HepG2 (cell line): Measurements from ENCODE around the gene MEF2A. TPM values are rescaled to one million over a fixed set of nuclear protein-coding genes. Genes with fewer than 3 reads are reported as not detected.

Source experiments
- EP300 ChIP-seq, 3 experiments: sonication (generic) in 1 of 3; formaldehyde crosslinking in 1 of 3; IDR thresholded peaks; 2 replicates each; pipeline versions ENCODE4 v1.5.1 to v1.6.1; 2011 to 2020; ENCODE audit warnings: low read depth in 2 of 3, low read length in 2 of 3, borderline replicate concordance in 1 of 3, improper control_type of control experiment in 1 of 3, mild to moderate bottlenecking in 1 of 3, missing genetic modification reagents in 1 of 3, moderate library complexity in 1 of 3
- HNF4G ChIP-seq, 2 experiments: sonication (generic) in 1 of 2; formaldehyde crosslinking in 1 of 2; IDR thresholded peaks; 2 replicates each; pipeline versions ENCODE4 v1.4.0 to v1.6.1; 2011 to 2020; ENCODE audit warnings: borderline replicate concordance in 2 of 2, low read depth in 2 of 2, mild to moderate bottlenecking in 2 of 2, low read length in 1 of 2, missing genetic modification reagents in 1 of 2, moderate library complexity in 1 of 2
- ISX ChIP-seq: sonication (generic); formaldehyde crosslinking; conservative IDR thresholded peaks from 2 replicates; pipeline ENCODE4 v1.5.0; 2020; ENCODE audit warnings: missing genetic modification reagents
- KAT2B ChIP-seq: fragments of 150-350 bp; IDR thresholded peaks from 2 replicates; pipeline ENCODE4 v1.6.1; 2014; ENCODE audit warnings: low read depth, low read length, borderline replicate concordance
- NFE2L2 ChIP-seq: fragments of 150-350 bp; IDR thresholded peaks from 2 replicates; pipeline ENCODE4 v1.6.1; 2014; ENCODE audit warnings: low read length
- SRF ChIP-seq: IDR thresholded peaks from 2 replicates; pipeline ENCODE4 v1.6.1; 2011; ENCODE audit warnings: mild to moderate bottlenecking, low read depth, low read length, moderate library complexity
- ZFP36 ChIP-seq: fragments of 150-350 bp; IDR thresholded peaks from 2 replicates; pipeline ENCODE4 v1.6.1; 2018; ENCODE audit warnings: borderline replicate concordance, low read length, low read depth; ENCODE audit not compliant: partially characterized antibody
- ZFP36L2 ChIP-seq: sonication (generic); formaldehyde crosslinking; IDR thresholded peaks from 2 replicates; pipeline ENCODE4 v1.4.0; 2020; ENCODE audit warnings: missing genetic modification reagents
- ZNF468 ChIP-seq: sonication (generic); formaldehyde crosslinking; IDR thresholded peaks from 2 replicates; pipeline ENCODE4 v1.8.0; 2022; ENCODE audit warnings: mild to moderate bottlenecking, moderate library complexity, missing genetic modification reagents
- ZNF550 ChIP-seq: sonication (generic); formaldehyde crosslinking; IDR thresholded peaks from 2 replicates; pipeline ENCODE4 v1.4.0; 2020; ENCODE audit warnings: mild to moderate bottlenecking, missing genetic modification reagents, borderline replicate concordance
- ZNF558 ChIP-seq: sonication (generic); formaldehyde crosslinking; IDR thresholded peaks from 2 replicates; pipeline ENCODE4 v1.9.0; 2022; ENCODE audit warnings: mild to moderate bottlenecking, missing genetic modification reagents, borderline replicate concordance
- ZNF598 ChIP-seq: sonication (generic); formaldehyde crosslinking; IDR thresholded peaks from 2 replicates; pipeline ENCODE4 v1.5.1; 2020; ENCODE audit warnings: mild to moderate bottlenecking, missing genetic modification reagents, borderline replicate concordance
- ZNF883 ChIP-seq: sonication (generic); formaldehyde crosslinking; IDR thresholded peaks from 2 replicates; pipeline ENCODE4 v1.5.1; 2020; ENCODE audit warnings: mild to moderate bottlenecking, missing genetic modification reagents; ENCODE audit errors: not compliant biosample characterization
- polyA plus RNA-seq, 8 experiments: library from polyadenylated mRNA; depleted of rRNA in 3 of 8; stranded (reverse) in 7 of 8; unstranded in 1 of 8; fragments of >200 nt; fragmentation: Illumina TruSeq in 4 of 8; extraction: Trizol in 4 of 8; gene quantifications; 2 replicates each; pipeline versions ENCODE4 v1.2.1 to v1.2.3, GENCODE V29; 2011 to 2016; ENCODE audit warnings: low read depth in 4 of 8, missing spikeins in 1 of 8, mixed read lengths in 1 of 8; ENCODE audit not compliant: insufficient read depth in 1 of 8
- total RNA-seq, 5 experiments: library from RNA; depleted of rRNA; stranded (reverse); fragments of >200 nt; fragmentation: Illumina TruSeq; extraction: Trizol; gene quantifications; 2 replicates each; pipeline ENCODE4 v1.2.3, GENCODE V29; 2016; ENCODE audit warnings: low read depth in 1 of 5
- TF ChIP-seq, protein P1 (sequence below): sonication (generic); formaldehyde crosslinking; IDR thresholded peaks from 2 replicates; pipeline ENCODE4 v1.5.0; 2020; ENCODE audit warnings: missing genetic modification reagents, mild to moderate bottlenecking, borderline replicate concordance
- TF ChIP-seq, protein P2 (sequence below): sonication (generic); formaldehyde crosslinking; IDR thresholded peaks from 2 replicates; pipeline ENCODE4 v1.5.0; 2020; ENCODE audit warnings: mild to moderate bottlenecking, missing genetic modification reagents, moderate library complexity
- TF ChIP-seq, protein P3 (sequence below): sonication (generic); formaldehyde crosslinking; IDR thresholded peaks from 2 replicates; pipeline ENCODE4 v1.4.0; 2020; ENCODE audit warnings: missing genetic modification reagents, borderline replicate concordance
- TF ChIP-seq, protein P4 (sequence below): sonication (generic); formaldehyde crosslinking; conservative IDR thresholded peaks from 2 replicates; pipeline ENCODE4 v1.4.0; 2020; ENCODE audit warnings: missing genetic modification reagents

The MEF2A gene
- total and polyA plus RNA-seq, 2 of the 13 experiments (the other 11 are each of a cell fraction or from before 2014, with no cell fraction given), result 15.2 to 24.4 TPM

DNA sequence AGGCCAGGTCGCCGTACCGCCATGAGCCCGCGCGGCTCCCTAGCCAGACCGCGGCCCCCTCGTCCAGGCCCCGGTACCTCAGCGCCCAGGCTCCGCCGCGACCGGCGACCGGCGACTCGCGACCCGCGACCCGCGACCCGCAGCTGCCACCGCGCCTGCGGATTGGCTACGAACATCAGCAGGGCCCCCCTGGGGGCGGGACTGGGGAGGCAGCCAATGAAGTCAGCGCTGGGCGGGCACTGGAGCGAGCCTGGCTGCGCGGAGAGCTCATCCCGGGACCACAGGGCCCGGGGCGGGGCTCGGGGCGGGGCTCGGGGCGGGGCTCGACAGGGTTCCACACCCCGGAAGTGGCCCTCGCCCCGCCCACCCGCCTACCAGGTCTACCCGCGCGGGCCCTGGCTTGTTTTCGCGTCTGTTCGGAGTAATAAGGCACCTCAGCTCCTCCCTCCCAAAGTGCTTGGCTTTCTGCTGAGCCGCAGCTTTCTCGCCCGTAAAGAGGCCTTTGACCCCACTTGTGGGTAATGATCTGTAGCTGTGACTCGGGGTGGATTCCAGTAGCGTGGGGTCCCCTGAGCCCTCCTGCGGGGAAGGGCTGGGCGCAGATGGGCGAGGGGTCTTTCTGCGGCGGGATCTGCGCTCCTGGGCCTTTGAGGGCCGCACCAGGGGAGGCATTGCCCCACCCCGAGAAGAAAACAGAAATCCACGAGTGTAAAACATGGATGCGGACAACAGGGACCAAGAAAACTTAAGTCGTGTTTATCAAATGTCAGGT, 167.7 kb downstream of the MEF2A start, which contains the start of gene LYSMD4 (continued):
- TF ChIP-seq ZFP36 (no peak), ZNF883 (no peak), NFE2L2 (no peak), ZNF468 (CRISPR knock-in tag) (no peak), SRF (no peak), ISX (CRISPR knock-in tag) (no peak), ZFP36L2 (CRISPR knock-in tag) (no peak), ZNF598 (CRISPR knock-in tag) (no peak), ZNF558 (CRISPR knock-in tag) (no peak), EP300 (IDR thresholded peaks at IDR 0.05; ENCODE audit: low read depth in 2 of 2, low read length in 2 of 2) (no peak), EP300 (CRISPR knock-in tag; IDR thresholded peaks at IDR 0.05; ENCODE audit: borderline replicate concordance) (no peak), KAT2B (no peak), HNF4G (IDR thresholded peaks at IDR 0.05; ENCODE audit: borderline replicate concordance, low read depth, low read length) (no peak), HNF4G (CRISPR knock-in tag; IDR thresholded peaks at IDR 0.05; ENCODE audit: borderline replicate concordance, low read depth) (no peak; the same call in 1 of the 2 replicates), ZNF550 (CRISPR knock-in tag) (no peak)
- TF ChIP-seq, protein P1, sequence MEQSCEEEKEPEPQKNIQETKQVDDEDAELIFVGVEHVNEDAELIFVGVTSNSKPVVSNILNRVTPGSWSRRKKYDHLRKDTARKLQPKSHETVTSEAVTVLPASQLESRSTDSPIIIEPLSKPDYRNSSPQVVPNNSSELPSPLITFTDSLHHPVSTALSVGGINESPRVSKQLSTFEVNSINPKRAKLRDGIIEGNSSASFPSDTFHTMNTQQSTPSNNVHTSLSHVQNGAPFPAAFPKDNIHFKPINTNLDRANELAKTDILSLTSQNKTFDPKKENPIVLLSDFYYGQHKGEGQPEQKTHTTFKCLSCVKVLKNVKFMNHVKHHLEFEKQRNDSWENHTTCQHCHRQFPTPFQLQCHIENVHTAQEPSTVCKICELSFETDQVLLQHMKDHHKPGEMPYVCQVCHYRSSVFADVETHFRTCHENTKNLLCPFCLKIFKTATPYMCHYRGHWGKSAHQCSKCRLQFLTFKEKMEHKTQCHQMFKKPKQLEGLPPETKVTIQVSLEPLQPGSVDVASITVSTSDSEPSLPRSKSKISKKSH, result no peak
- TF ChIP-seq, protein P2, sequence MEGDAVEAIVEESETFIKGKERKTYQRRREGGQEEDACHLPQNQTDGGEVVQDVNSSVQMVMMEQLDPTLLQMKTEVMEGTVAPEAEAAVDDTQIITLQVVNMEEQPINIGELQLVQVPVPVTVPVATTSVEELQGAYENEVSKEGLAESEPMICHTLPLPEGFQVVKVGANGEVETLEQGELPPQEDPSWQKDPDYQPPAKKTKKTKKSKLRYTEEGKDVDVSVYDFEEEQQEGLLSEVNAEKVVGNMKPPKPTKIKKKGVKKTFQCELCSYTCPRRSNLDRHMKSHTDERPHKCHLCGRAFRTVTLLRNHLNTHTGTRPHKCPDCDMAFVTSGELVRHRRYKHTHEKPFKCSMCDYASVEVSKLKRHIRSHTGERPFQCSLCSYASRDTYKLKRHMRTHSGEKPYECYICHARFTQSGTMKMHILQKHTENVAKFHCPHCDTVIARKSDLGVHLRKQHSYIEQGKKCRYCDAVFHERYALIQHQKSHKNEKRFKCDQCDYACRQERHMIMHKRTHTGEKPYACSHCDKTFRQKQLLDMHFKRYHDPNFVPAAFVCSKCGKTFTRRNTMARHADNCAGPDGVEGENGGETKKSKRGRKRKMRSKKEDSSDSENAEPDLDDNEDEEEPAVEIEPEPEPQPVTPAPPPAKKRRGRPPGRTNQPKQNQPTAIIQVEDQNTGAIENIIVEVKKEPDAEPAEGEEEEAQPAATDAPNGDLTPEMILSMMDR (CRISPR knock-in tag), result no peak; the same call in 1 of the 2 replicates
- TF ChIP-seq, protein P3, sequence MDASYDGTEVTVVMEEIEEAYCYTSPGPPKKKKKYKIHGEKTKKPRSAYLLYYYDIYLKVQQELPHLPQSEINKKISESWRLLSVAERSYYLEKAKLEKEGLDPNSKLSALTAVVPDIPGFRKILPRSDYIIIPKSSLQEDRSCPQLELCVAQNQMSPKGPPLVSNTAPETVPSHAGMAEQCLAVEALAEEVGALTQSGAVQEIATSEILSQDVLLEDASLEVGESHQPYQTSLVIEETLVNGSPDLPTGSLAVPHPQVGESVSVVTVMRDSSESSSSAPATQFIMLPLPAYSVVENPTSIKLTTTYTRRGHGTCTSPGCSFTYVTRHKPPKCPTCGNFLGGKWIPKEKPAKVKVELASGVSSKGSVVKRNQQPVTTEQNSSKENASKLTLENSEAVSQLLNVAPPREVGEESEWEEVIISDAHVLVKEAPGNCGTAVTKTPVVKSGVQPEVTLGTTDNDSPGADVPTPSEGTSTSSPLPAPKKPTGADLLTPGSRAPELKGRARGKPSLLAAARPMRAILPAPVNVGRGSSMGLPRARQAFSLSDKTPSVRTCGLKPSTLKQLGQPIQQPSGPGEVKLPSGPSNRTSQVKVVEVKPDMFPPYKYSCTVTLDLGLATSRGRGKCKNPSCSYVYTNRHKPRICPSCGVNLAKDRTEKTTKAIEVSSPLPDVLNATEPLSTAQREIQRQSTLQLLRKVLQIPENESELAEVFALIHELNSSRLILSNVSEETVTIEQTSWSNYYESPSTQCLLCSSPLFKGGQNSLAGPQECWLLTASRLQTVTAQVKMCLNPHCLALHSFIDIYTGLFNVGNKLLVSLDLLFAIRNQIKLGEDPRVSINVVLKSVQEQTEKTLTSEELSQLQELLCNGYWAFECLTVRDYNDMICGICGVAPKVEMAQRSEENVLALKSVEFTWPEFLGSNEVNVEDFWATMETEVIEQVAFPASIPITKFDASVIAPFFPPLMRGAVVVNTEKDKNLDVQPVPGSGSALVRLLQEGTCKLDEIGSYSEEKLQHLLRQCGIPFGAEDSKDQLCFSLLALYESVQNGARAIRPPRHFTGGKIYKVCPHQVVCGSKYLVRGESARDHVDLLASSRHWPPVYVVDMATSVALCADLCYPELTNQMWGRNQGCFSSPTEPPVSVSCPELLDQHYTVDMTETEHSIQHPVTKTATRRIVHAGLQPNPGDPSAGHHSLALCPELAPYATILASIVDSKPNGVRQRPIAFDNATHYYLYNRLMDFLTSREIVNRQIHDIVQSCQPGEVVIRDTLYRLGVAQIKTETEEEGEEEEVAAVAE (CRISPR knock-in tag), result no peak
- TF ChIP-seq, protein P4, sequence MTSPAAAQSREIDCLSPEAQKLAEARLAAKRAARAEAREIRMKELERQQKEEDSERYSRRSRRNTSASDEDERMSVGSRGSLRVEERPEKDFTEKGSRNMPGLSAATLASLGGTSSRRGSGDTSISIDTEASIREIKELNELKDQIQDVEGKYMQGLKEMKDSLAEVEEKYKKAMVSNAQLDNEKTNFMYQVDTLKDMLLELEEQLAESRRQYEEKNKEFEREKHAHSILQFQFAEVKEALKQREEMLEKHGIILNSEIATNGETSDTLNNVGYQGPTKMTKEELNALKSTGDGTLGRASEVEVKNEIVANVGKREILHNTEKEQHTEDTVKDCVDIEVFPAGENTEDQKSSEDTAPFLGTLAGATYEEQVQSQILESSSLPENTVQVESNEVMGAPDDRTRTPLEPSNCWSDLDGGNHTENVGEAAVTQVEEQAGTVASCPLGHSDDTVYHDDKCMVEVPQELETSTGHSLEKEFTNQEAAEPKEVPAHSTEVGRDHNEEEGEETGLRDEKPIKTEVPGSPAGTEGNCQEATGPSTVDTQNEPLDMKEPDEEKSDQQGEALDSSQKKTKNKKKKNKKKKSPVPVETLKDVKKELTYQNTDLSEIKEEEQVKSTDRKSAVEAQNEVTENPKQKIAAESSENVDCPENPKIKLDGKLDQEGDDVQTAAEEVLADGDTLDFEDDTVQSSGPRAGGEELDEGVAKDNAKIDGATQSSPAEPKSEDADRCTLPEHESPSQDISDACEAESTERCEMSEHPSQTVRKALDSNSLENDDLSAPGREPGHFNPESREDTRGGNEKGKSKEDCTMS (CRISPR knock-in tag), result no peak
